ENCODE results near the gene MECP2. TPM values are rescaled to one million over a fixed set of nuclear protein-coding genes. Genes with fewer than 3 reads are reported as not detected.

The MECP2 gene
- total RNA-seq, 1 experiment from 2014 or later: 47.3 TPM

GRCh38 chrX:154057791-154058190 is 39.7 kb downstream of the MECP2 start:
- Histone ChIP-seq H3K9me2 (replicated peaks; ENCODE audit: low read length) (no peaks in the 10 kb centered on the region), H3F3A (ENCODE audit: low read length, unreplicated experiment) (no peaks in the 10 kb centered on the region), H3K4me3 (ENCODE audit: low read length) (no peak overlapping the region), H3K4me2 (ENCODE audit: low read length) (no peak overlapping the region), H4K20me1 (ENCODE audit: low read length) (no peaks in the 10 kb centered on the region), H3K27me3 (ENCODE audit: low read length) (no peaks in the 10 kb centered on the region), H2AFZ (ENCODE audit: low read length) (no peak overlapping the region), H3K79me2 (ENCODE audit: low read length) (peaks cover 63% of the 10 kb centered on the region), H3K9me3 (ENCODE audit: low read length) (no peaks in the 10 kb centered on the region), H3K27ac (ENCODE audit: low read length) (no peak overlapping the region), H3K4me1 (ENCODE audit: insufficient read depth, low read length) (no peaks in the 10 kb centered on the region), H3K9ac (ENCODE audit: low read length) (no peak overlapping the region), H3K36me3 (ENCODE audit: low read depth, low read length) (peaks cover 6% of the 10 kb centered on the region)
- no TSS peak for BruUV-seq (replicated peaks)
- ChIA-PET CTCF (no interaction called here), POLR2A (ENCODE audit: unreplicated experiment) (no interaction called here)
- intact Hi-C loops (cut with micrococcal nuclease): no loop called here
- ATAC-seq (no peak), DNase-seq (no peak)
- TF ChIP-seq, protein P1, sequence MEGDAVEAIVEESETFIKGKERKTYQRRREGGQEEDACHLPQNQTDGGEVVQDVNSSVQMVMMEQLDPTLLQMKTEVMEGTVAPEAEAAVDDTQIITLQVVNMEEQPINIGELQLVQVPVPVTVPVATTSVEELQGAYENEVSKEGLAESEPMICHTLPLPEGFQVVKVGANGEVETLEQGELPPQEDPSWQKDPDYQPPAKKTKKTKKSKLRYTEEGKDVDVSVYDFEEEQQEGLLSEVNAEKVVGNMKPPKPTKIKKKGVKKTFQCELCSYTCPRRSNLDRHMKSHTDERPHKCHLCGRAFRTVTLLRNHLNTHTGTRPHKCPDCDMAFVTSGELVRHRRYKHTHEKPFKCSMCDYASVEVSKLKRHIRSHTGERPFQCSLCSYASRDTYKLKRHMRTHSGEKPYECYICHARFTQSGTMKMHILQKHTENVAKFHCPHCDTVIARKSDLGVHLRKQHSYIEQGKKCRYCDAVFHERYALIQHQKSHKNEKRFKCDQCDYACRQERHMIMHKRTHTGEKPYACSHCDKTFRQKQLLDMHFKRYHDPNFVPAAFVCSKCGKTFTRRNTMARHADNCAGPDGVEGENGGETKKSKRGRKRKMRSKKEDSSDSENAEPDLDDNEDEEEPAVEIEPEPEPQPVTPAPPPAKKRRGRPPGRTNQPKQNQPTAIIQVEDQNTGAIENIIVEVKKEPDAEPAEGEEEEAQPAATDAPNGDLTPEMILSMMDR (conservative IDR thresholded peaks at IDR 0.05; ENCODE audit: low read depth, low read length): no peak
- TF ChIP-seq EZH2 (IDR thresholded peaks at IDR 0.05; ENCODE audit: low read length, unreplicated experiment) (no peak), EZH2phosphoT487 (IDR thresholded peaks at IDR 0.05; ENCODE audit: borderline replicate concordance, low read length) (no peak)

GRCh38 chrX:154056770-154057241 is 40.7 kb downstream of the MECP2 start:
- Histone ChIP-seq H2AFZ (ENCODE audit: low read length) (no peak overlapping the region), H3K27me3 (ENCODE audit: low read length) (no peaks in the 10 kb centered on the region), H3K9me3 (ENCODE audit: low read length) (no peaks in the 10 kb centered on the region), H3K9ac (ENCODE audit: low read length) (no peak overlapping the region), H3K27ac (ENCODE audit: low read length) (no peak overlapping the region), H3K36me3 (ENCODE audit: low read depth, low read length) (peaks cover 6% of the 10 kb centered on the region), H3K79me2 (ENCODE audit: low read length) (peaks cover 59% of the 10 kb centered on the region), H3K4me3 (ENCODE audit: low read length) (no peak overlapping the region), H3K4me2 (ENCODE audit: low read length) (no peak overlapping the region), H3K4me1 (ENCODE audit: insufficient read depth, low read length) (no peaks in the 10 kb centered on the region), H3F3A (ENCODE audit: low read length, unreplicated experiment) (no peaks in the 10 kb centered on the region), H4K20me1 (ENCODE audit: low read length) (no peaks in the 10 kb centered on the region), H3K9me2 (replicated peaks; ENCODE audit: low read length) (no peaks in the 10 kb centered on the region)
- intact Hi-C loops (cut with micrococcal nuclease): no loop called here
- TF ChIP-seq, protein P1 (conservative IDR thresholded peaks at IDR 0.05; ENCODE audit: low read depth, low read length): no peak
- DNase-seq: no peak
- ChIA-PET POLR2A (ENCODE audit: unreplicated experiment) (no interaction called here), CTCF (no interaction called here)
- no TSS peak for BruUV-seq (replicated peaks)
- no peak for ATAC-seq

GRCh38 chrX:154051201-154051810 is 46.2 kb downstream of the MECP2 start:
- Histone ChIP-seq H3K4me2 (ENCODE audit: low read length) (no peak overlapping the region), H3K27me3 (ENCODE audit: low read length) (no peaks in the 10 kb centered on the region), H3K4me3 (ENCODE audit: low read length) (no peak overlapping the region), H3K27ac (ENCODE audit: low read length) (no peak overlapping the region), H3K9ac (ENCODE audit: low read length) (no peak overlapping the region), H3K4me1 (ENCODE audit: insufficient read depth, low read length) (no peaks in the 10 kb centered on the region), H3K9me2 (replicated peaks; ENCODE audit: low read length) (no peaks in the 10 kb centered on the region), H4K20me1 (ENCODE audit: low read length) (no peaks in the 10 kb centered on the region), H3K9me3 (ENCODE audit: low read length) (no peaks in the 10 kb centered on the region), H3K36me3 (ENCODE audit: low read depth, low read length) (no peaks in the 10 kb centered on the region; the same call in 1 of the 2 replicates), H3K79me2 (ENCODE audit: low read length) (peaks cover 34% of the 10 kb centered on the region), H2AFZ (ENCODE audit: low read length) (no peak overlapping the region), H3F3A (ENCODE audit: low read length, unreplicated experiment) (no peaks in the 10 kb centered on the region)
- ChIA-PET CTCF (no interaction called here), POLR2A (ENCODE audit: unreplicated experiment) (no interaction called here)
- no peak for TF ChIP-seq EZH2phosphoT487 (IDR thresholded peaks at IDR 0.05; ENCODE audit: borderline replicate concordance, low read length)
- TF ChIP-seq, protein P1 (conservative IDR thresholded peaks at IDR 0.05; ENCODE audit: low read depth, low read length): peak; percentile 74
- no TSS peak for BruUV-seq (replicated peaks)
- DNase-seq (peak; percentile 70), ATAC-seq (peak; percentile 77)
- intact Hi-C loops (cut with micrococcal nuclease): no loop called here

Data from PC-3 (cell line).